Measurements from ENCODE around the gene COQ3. TPM values are rescaled to one million over a fixed set of nuclear protein-coding genes. Genes with fewer than 3 reads are reported as not detected.

COQ3 gene
- total and polyA plus RNA-seq, 2 experiments from 2014 or later, result 5.9 to 8.2 TPM

DNA sequence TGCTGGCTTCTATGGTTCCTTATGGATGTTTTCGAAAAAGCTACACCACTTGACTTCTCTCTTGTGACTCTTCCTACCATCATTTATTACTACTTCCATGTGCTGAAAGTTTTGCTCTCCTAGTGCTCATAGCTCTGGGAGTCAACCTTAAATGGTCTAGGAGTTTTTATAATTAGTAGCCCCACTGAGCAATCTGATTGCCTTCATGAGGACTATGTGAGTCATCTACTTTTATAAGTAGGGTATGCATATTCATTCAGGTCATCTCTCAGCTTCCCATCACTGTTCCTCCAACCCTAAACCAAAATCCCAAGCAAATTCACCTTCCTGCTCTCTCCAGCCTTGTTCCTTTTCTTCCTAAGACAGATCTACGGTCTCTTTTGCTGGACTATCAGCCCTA lies 27.1 kb downstream of the COQ3 start:
- TF ChIP-seq, protein P1, sequence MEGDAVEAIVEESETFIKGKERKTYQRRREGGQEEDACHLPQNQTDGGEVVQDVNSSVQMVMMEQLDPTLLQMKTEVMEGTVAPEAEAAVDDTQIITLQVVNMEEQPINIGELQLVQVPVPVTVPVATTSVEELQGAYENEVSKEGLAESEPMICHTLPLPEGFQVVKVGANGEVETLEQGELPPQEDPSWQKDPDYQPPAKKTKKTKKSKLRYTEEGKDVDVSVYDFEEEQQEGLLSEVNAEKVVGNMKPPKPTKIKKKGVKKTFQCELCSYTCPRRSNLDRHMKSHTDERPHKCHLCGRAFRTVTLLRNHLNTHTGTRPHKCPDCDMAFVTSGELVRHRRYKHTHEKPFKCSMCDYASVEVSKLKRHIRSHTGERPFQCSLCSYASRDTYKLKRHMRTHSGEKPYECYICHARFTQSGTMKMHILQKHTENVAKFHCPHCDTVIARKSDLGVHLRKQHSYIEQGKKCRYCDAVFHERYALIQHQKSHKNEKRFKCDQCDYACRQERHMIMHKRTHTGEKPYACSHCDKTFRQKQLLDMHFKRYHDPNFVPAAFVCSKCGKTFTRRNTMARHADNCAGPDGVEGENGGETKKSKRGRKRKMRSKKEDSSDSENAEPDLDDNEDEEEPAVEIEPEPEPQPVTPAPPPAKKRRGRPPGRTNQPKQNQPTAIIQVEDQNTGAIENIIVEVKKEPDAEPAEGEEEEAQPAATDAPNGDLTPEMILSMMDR (IDR thresholded peaks at IDR 0.05; ENCODE audit: poor library complexity), result no peak
- no peak for TF ChIP-seq EZH2 (IDR thresholded peaks at IDR 0.05; ENCODE audit: borderline replicate concordance)
- no peak for TF ChIP-seq EZH2phosphoT487 (IDR thresholded peaks at IDR 0.05; ENCODE audit: low read depth, severe bottlenecking, unreplicated experiment)
- Histone ChIP-seq H3K9me2 (replicated peaks; ENCODE audit: insufficient read depth) (no peaks in the 10 kb centered on the region), H3K4me3 (no peak overlapping the region), H3K27me3 (no peaks in the 10 kb centered on the region), H3K4me2 (no peak overlapping the region), H3K4me1 (ENCODE audit: insufficient read depth) (no peaks in the 10 kb centered on the region), H4K20me1 (ENCODE audit: insufficient read depth, poor library complexity, severe bottlenecking) (no peaks in the 10 kb centered on the region), H3K79me2 (no peaks in the 10 kb centered on the region), H3K27ac (no peak overlapping the region), H3K9me3 (ENCODE audit: low read depth) (no peaks in the 10 kb centered on the region), H2AFZ (no peak overlapping the region), H3K36me3 (replicated peaks; ENCODE audit: insufficient read depth, low read depth) (no peaks in the 10 kb centered on the region)
- no peak for DNase-seq (ENCODE audit: low spot score)
- WGBS (ENCODE audit: low lambda C conversion rate, missing lambda C conversion rate), result 98% methylated on average over 2 of the region's 2 CpGs

DNA sequence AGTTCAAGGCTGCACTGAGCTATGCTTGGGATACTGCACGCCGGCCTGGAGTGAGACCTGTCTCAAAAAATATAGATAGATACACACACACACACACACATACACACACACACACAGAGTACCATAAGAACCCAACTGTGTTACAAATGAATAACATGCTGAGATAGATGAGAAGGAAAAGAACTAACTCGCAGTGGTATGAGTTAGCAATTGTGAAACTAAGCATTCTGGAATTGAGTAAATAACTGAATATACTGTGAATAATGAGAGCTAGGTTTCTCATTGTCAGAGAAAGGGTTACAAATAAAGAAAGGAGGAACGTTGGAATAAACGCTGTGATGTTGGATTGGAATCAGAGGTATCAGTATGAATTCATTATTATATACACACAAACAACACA lies 30.0 kb downstream of the COQ3 start:
- DNase-seq (ENCODE audit: low spot score), result no peak
- TF ChIP-seq EZH2 (IDR thresholded peaks at IDR 0.05; ENCODE audit: borderline replicate concordance) (no peak), EZH2phosphoT487 (IDR thresholded peaks at IDR 0.05; ENCODE audit: low read depth, severe bottlenecking, unreplicated experiment) (no peak)
- TF ChIP-seq, protein P1 (IDR thresholded peaks at IDR 0.05; ENCODE audit: poor library complexity), result no peak
- H3K9me3 ChIP-seq (ENCODE audit: low read depth), result no peaks in the 10 kb centered on the region
- H3K36me3 ChIP-seq (replicated peaks; ENCODE audit: insufficient read depth, low read depth), result no peaks in the 10 kb centered on the region
- no peak overlapping the region for H3K4me2 ChIP-seq
- H4K20me1 ChIP-seq (ENCODE audit: insufficient read depth, poor library complexity, severe bottlenecking), result no peaks in the 10 kb centered on the region
- 93% methylated on average over 5 of the region's 5 CpGs for WGBS (ENCODE audit: low lambda C conversion rate, missing lambda C conversion rate)
- no peak overlapping the region for H2AFZ ChIP-seq
- no peaks in the 10 kb centered on the region for H3K4me1 ChIP-seq (ENCODE audit: insufficient read depth)
- H3K9me2 ChIP-seq (replicated peaks; ENCODE audit: insufficient read depth), result no peaks in the 10 kb centered on the region
- H3K79me2 ChIP-seq, result no peaks in the 10 kb centered on the region
- no peak overlapping the region for H3K27ac ChIP-seq
- no peaks in the 10 kb centered on the region for H3K27me3 ChIP-seq
- H3K4me3 ChIP-seq, result no peak overlapping the region

DNA sequence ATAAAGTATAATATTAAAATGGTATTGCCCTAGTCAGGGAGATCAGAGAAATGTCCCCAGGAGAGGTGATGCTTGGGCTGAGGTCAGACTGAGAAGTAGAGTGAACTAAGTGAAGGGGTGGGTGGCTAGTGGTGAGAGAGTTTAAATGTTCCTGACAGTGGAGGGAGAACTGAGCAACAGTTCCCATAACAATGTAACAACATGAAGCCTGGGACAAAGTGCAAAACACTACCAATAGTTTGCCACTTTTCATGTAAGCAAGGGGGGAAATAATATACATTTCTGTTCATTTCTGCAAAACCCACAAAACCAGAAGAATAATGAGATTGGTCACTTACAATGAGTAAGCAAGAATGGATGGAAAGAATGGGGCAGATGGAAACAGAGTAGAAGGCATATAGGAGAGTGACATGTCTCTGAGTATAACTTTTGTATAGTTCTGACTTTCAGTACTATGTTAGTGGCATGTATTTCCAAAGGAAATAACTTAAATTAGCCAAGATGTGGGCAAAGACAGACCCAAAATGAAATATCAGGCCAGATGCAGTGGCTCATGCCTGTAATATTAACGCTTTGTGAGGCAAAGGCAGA lies 31.2 kb downstream of the COQ3 start:
- TF ChIP-seq, protein P1 (IDR thresholded peaks at IDR 0.05; ENCODE audit: poor library complexity), result no peak
- TF ChIP-seq EZH2phosphoT487 (IDR thresholded peaks at IDR 0.05; ENCODE audit: low read depth, severe bottlenecking, unreplicated experiment) (no peak), EZH2 (IDR thresholded peaks at IDR 0.05; ENCODE audit: borderline replicate concordance) (no peak)
- WGBS (ENCODE audit: low lambda C conversion rate, missing lambda C conversion rate), result 100% methylated on average over 1 of the region's 1 CpG
- Histone ChIP-seq H4K20me1 (ENCODE audit: insufficient read depth, poor library complexity, severe bottlenecking) (no peaks in the 10 kb centered on the region), H3K79me2 (no peaks in the 10 kb centered on the region), H3K9me3 (ENCODE audit: low read depth) (no peaks in the 10 kb centered on the region), H3K9me2 (replicated peaks; ENCODE audit: insufficient read depth) (no peaks in the 10 kb centered on the region), H3K27ac (no peak overlapping the region), H2AFZ (no peak overlapping the region), H3K4me3 (no peak overlapping the region), H3K4me2 (no peak overlapping the region), H3K4me1 (ENCODE audit: insufficient read depth) (no peaks in the 10 kb centered on the region), H3K27me3 (no peaks in the 10 kb centered on the region), H3K36me3 (replicated peaks; ENCODE audit: insufficient read depth, low read depth) (no peaks in the 10 kb centered on the region)
- no peak for DNase-seq (ENCODE audit: low spot score)

All from hepatocyte (in vitro differentiated cells).